Inflammatory macrophage treated with lipopolysaccharide for 1 hour (primary cell): ENCODE results near the gene EMX1.
A peak's percentile ranks its signal among the peaks of the same experiment; 100 is the strongest.

ENCODE experiments used
- DNase-seq, 2 donors: peaks; one replicate each; pipeline ENCODE4 v3.0.0-alpha.2; 2020 to 2022

Gene EMX1

GRCh38 chr2:72917138-72917876 lies at the start of gene EMX1:
EMX1 (plus strand) TSS chr2:72917519; CDS start chr2:72917853, 334 bp downstream.
- no peak for DNase-seq

GRCh38 chr2:72871060-72871459 lies 46.3 kb upstream of the EMX1 start:
- no peak for DNase-seq

- no peak for DNase-seq
These were observed 45.4 kb upstream of the EMX1 start for GRCh38 chr2:72871880-72872279.

GRCh38 chr2:72883356-72883962 lies 33.9 kb upstream of the EMX1 start:
- peak in 1 of 2 donors; percentile 36 for DNase-seq

GRCh38 chr2:72886505-72887031 lies 30.8 kb upstream of the EMX1 start:
- no peak for DNase-seq

DNA sequence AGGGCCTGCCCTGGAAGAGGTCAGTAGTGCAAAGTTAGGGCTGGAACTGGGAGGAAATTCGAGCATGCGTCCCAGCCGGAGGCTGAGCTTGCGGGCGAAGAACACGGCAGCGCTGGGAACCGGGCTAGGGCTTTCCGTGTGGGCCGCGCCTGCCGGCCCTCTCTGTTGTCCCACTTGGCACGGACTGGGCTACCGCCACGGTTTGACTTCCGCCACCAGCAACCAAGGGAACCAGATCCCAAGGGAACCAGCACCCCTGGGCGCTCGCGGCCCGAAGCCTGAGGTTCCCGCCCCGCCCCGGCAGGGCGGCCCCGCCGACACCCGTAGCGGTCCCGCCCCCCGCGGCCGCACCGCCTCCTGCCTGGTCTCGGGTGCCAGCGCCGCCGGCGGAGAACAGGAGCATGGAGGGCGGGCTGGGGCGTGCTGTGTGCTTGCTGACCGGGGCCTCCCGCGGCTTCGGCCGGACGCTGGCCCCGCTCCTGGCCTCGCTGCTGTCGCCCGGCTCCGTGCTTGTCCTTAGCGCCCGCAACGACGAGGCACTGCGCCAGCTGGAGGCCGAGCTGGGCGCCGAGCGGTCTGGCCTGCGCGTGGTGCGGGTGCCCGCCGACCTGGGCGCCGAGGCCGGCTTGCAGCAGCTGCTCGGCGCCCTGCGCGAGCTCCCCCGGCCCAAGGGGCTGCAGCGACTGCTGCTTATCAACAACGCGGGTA lies 30.1 kb upstream of the EMX1 start, which contains the start of gene SPR:
Gene SPR, plus strand, starts transcription at position 377 of the 708 bp plus-strand sequence. Its CDS starts 25 bp downstream, at position 402.
- peak; percentile 63 to 73 for DNase-seq

DNA sequence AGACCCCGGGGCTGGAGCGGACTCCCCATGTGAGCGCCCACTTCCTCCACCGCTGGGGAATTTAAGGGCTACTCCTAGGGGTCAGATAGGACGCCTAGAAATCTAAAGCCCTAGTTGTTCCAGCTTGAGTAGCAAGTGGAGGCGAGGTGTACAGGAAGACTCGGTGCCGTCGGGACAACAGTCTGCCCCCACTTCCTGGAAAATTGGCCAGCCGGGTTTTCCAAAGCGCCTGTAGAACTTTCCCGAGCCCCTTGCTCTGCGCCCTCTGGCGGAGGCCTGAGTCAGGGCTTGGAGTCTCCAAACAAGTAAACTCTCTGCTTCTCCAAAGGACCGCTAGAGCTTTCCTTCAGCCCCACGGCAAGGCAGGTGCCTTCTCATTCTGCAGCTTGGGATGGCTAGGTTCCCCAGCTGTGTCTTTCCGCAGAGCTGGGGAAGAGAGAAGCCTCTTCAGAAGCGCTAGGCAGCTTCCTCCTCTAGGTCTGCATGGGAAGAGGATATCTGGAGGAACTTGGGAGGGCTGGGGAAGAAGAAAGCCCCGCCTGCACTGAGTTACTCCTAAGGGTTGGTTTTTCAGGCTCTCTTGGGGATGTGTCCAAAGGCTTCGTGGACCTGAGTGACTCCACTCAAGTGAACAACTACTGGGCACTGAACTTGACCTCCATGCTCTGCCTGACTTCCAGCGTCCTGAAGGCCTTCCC lies 29.4 kb upstream of the EMX1 start:
- DNase-seq, result peak; percentile 77 to 85

DNA sequence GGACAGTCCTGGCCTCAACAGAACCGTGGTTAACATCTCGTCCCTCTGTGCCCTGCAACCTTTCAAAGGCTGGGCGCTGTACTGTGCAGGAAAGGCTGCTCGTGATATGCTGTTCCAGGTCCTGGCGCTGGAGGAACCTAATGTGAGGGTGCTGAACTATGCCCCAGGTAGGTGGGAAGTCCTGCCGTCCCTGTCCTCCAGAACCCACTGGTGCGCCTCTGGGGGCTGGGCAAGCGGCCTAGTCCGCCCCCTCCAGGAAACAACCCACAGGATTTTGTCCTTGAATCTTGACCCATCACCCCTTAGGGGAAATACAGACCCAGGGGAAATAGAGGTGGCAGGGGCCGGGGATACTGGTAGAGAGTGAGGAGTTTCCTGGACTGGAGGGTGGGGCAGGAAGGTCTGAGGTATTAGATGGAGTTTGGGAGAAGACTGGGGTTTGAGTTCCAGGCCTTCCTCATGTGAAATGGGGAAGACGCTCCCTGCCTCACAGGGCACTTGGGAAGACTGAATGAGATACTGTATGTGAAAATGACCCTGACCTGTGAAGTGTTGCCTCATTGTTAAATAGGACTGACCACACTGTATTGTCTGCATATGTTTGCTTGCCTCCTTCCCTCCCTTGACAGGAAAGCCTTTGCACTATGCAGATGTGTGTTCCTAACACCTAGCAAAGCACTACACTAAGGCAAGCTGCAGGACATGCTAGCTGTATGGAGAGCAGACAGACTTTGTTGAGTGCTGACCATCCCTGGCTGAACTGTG lies 28.7 kb upstream of the EMX1 start:
- no peak for DNase-seq

GRCh38 chr2:72889991-72890390 lies 27.3 kb upstream of the EMX1 start:
- no peak for DNase-seq

DNA sequence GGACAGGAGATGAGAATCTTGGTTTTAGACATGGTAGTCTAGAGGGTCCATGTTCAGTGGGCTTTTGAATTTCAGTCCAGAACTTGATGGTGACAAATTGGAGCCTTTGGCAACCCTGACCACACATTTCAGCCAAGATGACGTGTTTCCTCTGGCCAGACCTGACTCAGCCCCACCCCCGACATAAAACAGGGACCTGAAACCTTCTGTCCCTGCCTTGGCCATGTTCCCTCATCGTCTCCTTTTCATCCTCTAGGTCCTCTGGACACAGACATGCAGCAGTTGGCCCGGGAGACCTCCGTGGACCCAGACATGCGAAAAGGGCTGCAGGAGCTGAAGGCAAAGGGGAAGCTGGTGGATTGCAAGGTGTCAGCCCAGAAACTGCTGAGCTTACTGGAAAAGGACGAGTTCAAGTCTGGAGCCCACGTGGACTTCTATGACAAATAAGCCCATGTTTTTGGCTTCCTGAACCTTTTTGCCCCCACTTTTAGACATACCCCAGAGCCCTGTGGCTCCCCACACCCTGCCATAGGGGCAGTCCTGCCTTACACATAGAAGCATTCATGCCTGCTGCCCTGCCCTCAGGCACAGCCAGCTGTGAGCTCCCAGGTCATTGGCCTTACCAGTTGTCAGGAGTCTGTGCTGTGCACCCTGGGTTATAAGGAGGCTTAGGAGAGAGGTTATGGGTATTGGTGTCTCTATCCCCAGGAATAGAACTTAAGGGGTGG lies 26.1 kb upstream of the EMX1 start:
- DNase-seq, result peak; percentile 74 to 84

DNA sequence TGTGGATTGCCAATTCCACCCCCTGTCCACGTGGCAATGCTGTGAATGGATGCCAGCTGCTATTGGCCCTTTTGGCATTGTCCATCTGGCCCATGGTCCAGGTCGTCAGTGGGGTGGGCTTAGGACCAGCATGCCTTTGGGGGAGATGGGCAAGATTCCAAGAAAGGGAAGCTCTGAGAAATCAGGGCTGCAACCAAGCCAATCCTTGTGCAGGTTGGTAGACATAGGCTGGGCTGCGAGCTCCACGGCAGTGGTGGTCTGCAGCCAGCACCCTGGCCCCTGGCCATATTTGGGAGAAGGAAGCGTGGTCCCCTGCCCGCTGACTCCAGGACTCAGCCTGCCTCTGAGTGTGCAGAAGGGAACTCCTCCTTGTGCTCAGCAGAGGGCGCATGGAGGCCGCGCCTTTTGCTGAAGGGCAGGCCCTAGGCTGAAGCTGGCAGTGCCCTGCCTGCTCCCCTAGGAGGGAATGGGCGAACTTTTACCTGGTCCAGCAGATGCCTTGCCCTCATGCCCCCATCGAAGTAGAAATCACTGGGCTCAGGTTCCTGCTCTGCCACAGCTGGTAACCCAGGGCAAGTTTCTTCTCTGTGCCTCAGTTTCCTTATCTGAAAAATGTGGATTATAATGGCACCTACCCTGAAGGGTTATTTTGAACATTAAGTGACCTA lies 24.7 kb upstream of the EMX1 start:
- peak; percentile 53 to 67 for DNase-seq

GRCh38 chr2:72893594-72894319 lies 23.6 kb upstream of the EMX1 start:
- DNase-seq, result peak; percentile 37 to 71

DNA sequence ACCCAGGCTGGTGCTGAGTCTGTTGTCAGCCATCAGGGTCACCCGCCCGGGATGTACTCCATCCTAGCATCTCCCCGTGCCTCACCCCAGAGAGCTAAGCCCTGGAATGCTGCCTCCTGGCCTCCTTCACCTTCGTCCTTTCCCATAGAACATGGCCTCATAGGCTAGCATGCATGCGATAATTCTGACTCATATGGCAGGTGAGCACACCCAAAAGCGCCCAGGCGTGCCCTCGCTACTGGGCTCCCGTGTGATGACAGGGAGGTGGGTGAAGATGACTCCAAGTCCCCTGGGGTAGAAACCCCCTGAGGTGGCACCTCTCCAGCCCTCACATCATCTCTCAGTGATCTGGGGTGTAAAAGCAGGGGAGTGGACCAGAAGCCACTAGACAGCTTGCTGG lies 22.8 kb upstream of the EMX1 start:
- no peak for DNase-seq

DNA sequence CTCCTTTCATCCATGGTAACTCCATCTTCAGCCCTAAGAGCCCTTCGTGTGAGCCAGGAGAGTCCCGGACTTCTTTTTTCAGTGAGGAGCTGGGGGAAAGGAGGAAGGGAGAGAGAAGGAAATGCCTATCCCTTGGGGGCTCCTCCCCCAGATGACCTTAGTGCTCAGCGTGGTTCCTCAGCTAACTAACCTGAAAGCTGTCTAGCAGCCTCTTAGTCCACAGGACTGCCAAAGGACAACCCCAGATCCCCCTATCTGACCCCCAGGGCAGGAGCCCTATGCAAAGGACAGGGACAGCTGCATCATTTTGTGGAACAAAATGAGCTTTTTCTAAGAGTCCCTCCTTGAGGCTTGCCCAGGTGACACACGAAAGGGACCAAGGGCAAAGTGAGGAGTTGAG lies 22.2 kb upstream of the EMX1 start:
- no peak for DNase-seq

GRCh38 chr2:72895759-72896281 lies 21.5 kb upstream of the EMX1 start:
- no peak for DNase-seq

- no peak for DNase-seq
These were observed 20.9 kb upstream of the EMX1 start for GRCh38 chr2:72896446-72896845.

DNA sequence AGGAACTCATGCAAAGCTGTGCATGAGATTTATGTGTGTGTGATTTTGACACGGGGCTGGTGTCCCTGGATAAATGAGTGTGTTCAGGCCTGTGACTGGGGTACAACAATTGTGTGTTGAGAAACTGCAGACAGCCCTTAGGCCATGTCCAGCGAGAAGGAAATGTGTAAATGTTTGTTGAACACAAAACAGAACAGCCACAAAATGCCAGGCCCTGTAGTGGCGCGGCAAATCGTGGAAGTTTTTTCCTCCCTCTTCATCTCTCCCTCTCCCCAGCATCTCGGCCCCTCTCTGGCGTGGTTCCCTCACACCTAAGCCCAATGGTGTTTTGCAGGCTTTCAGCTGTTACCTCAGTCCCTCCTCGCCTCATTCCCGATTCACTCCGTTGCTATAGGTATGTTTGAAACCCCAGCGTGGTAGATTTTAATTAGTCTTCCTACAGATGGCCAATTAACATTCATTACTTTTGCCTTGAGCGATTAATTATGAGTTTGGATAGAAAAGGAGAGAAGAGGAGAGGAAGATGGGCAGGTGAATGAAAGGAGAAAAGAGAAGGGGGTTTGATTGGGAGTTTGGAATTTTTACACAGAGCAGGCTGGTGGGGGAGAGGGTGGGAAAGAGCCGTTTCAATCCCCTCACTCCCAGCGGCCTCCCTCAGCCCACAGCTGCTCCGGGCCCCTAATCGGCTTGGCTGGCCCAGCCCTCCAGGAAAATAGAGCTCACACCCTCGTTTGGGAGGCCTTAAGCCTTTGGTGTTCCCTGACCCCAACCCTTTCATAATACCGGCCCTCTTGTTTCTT lies 19.3 kb upstream of the EMX1 start:
- DNase-seq, result no peak

DNA sequence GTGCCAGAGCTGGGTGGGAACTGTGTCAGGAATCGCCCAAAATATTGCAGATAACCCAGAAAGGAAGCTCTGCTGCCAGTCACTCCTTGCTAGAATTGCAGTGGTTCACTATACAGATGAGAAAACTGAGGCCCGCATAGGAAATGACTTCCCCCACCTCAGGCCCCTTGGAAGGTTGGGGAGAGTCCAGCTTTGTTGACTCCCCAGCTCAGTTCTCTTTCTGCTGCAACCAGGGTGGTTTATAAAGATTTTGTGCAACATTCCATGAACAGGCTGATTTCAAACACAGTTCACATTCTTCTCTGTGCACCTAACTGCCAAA lies 18.8 kb upstream of the EMX1 start:
- no peak for DNase-seq

- DNase-seq, result no peak
These were observed 17.0 kb upstream of the EMX1 start for GRCh38 chr2:72900191-72900825.
